Measurements from ENCODE around the gene RUFY3.

The RUFY3 gene

GRCh38 chr4:70721747-70722146, at the start of gene RUFY3:
Gene RUFY3 (plus strand): TSS chr4:70721964. CDS start chr4:70722574, 610 bp downstream.
- TF ChIP-seq EZH2phosphoT487 (IDR thresholded peaks at IDR 0.05; ENCODE audit: low read length) (no peak), CTCF (IDR thresholded peaks at IDR 0.05; ENCODE audit: low read length) (no peak), EZH2 (optimal IDR thresholded peaks at IDR 0.05; ENCODE audit: low read depth, low read length) (no peak)
- Histone ChIP-seq H3K27me3 (replicated peaks; ENCODE audit: insufficient read depth, low read length) (no peaks in the 10 kb centered on the region), H4K20me1 (ENCODE audit: insufficient read depth, low read length) (no peaks in the 10 kb centered on the region), H3K9me3 (replicated peaks; ENCODE audit: insufficient read depth, low read length) (no peaks in the 10 kb centered on the region), H3K4me1 (ENCODE audit: low read length) (no peaks in the 10 kb centered on the region), H3K27ac (ENCODE audit: low read length) (no peak within 1 kb of the TSS), H3F3A (ENCODE audit: insufficient read depth, low read length) (no peaks in the 10 kb centered on the region), H3K79me2 (ENCODE audit: low read length) (peaks cover 85% of the 10 kb centered on the region), H3K9ac (ENCODE audit: low read length) (no peak within 1 kb of the TSS), H3K4me2 (ENCODE audit: low read depth, low read length) (no peak within 1 kb of the TSS), H3K4me3 (ENCODE audit: low read length) (no peak within 1 kb of the TSS), H2AFZ (ENCODE audit: low read length) (no peak within 1 kb of the TSS), H3K36me3 (replicated peaks; ENCODE audit: insufficient read depth, low read length) (no peaks in the 10 kb centered on the region), H3K9me2 (replicated peaks; ENCODE audit: insufficient read depth, low read length) (no peaks in the 10 kb centered on the region; the same call in 1 of the 2 replicates)
- no peak for DNase-seq

GRCh38 chr4:70674191-70674590, 47.6 kb upstream of the RUFY3 start:
- Histone ChIP-seq H3K27ac (ENCODE audit: low read length) (no peak overlapping the region), H4K20me1 (ENCODE audit: insufficient read depth, low read length) (no peaks in the 10 kb centered on the region), H3K9me2 (replicated peaks; ENCODE audit: insufficient read depth, low read length) (no peaks in the 10 kb centered on the region), H3K79me2 (ENCODE audit: low read length) (0 out of 2 replicates have a peak, but pooled peaks cover 6% of the 10 kb centered on the region), H3K4me2 (ENCODE audit: low read depth, low read length) (no peak overlapping the region), H2AFZ (ENCODE audit: low read length) (no peak overlapping the region), H3K4me1 (ENCODE audit: low read length) (peaks cover 50% of the 10 kb centered on the region), H3K36me3 (replicated peaks; ENCODE audit: insufficient read depth, low read length) (no peaks in the 10 kb centered on the region), H3K9ac (ENCODE audit: low read length) (no peak overlapping the region), H3K9me3 (replicated peaks; ENCODE audit: insufficient read depth, low read length) (no peaks in the 10 kb centered on the region), H3K27me3 (replicated peaks; ENCODE audit: insufficient read depth, low read length) (no peaks in the 10 kb centered on the region), H3K4me3 (ENCODE audit: low read length) (no peak overlapping the region), H3F3A (ENCODE audit: insufficient read depth, low read length) (peaks cover 23% of the 10 kb centered on the region)
- TF ChIP-seq CTCF (IDR thresholded peaks at IDR 0.05; ENCODE audit: low read length) (no peak), EZH2 (optimal IDR thresholded peaks at IDR 0.05; ENCODE audit: low read depth, low read length) (no peak), EZH2phosphoT487 (IDR thresholded peaks at IDR 0.05; ENCODE audit: low read length) (no peak)
- DNase-seq = no peak

- Histone ChIP-seq H4K20me1 (ENCODE audit: insufficient read depth, low read length) (no peaks in the 10 kb centered on the region), H3K4me1 (ENCODE audit: low read length) (peaks cover 50% of the 10 kb centered on the region), H3F3A (ENCODE audit: insufficient read depth, low read length) (peaks cover 28% of the 10 kb centered on the region), H3K27me3 (replicated peaks; ENCODE audit: insufficient read depth, low read length) (no peaks in the 10 kb centered on the region), H3K79me2 (ENCODE audit: low read length) (peaks cover 6% of the 10 kb centered on the region; the same call in 1 of the 2 replicates), H3K27ac (ENCODE audit: low read length) (no peak overlapping the region), H2AFZ (ENCODE audit: low read length) (no peak overlapping the region), H3K9me2 (replicated peaks; ENCODE audit: insufficient read depth, low read length) (no peaks in the 10 kb centered on the region), H3K4me3 (ENCODE audit: low read length) (no peak overlapping the region), H3K9ac (ENCODE audit: low read length) (no peak overlapping the region), H3K36me3 (replicated peaks; ENCODE audit: insufficient read depth, low read length) (no peaks in the 10 kb centered on the region), H3K4me2 (ENCODE audit: low read depth, low read length) (no peak overlapping the region), H3K9me3 (replicated peaks; ENCODE audit: insufficient read depth, low read length) (no peaks in the 10 kb centered on the region)
- no peak for TF ChIP-seq EZH2phosphoT487 (IDR thresholded peaks at IDR 0.05; ENCODE audit: low read length)
- no peak for TF ChIP-seq EZH2 (optimal IDR thresholded peaks at IDR 0.05; ENCODE audit: low read depth, low read length)
- TF ChIP-seq CTCF (IDR thresholded peaks at IDR 0.05; ENCODE audit: low read length) = no peak
- DNase-seq = no peak
Observed at GRCh38 chr4:70674731-70675130, 47.0 kb upstream of the RUFY3 start.
